Measurements from ENCODE around the gene DPP3. TPM values are rescaled to one million over a fixed set of nuclear protein-coding genes. Genes with fewer than 3 reads are reported as not detected.

Gene DPP3
- total RNA-seq, 1 experiment from 2014 or later, result 55.6 TPM

- POLR2A ChIA-PET, result no interaction called here
- DNase-seq (ENCODE audit: low read depth, low spot score) (no peak), ATAC-seq (peak; percentile 33; the same call in 1 of the 2 replicates)
- CTCF ChIA-PET, result no interaction called here
- Histone ChIP-seq H3K4me2 (ENCODE audit: low read length) (no peak overlapping the region), H3K4me3 (replicated peaks in 1 of 2; ENCODE audit: low read depth in 1 of 2, low read length in 2 of 2) (no peak overlapping the region), H3K27me3 (ENCODE audit: insufficient read depth, low read length) (no peaks in the 10 kb centered on the region), H2AFZ (ENCODE audit: low read depth, low read length, poor library complexity, severe bottlenecking) (no peak overlapping the region), H3K9me3 (ENCODE audit: control insufficient read depth in 1 of 2, insufficient read depth in 1 of 2, low read depth in 1 of 2, low read length in 2 of 2) (no peaks in the 10 kb centered on the region), H3K4me1 (ENCODE audit: control insufficient read depth in 1 of 2, insufficient read depth in 2 of 2, low read length in 2 of 2) (no peaks in the 10 kb centered on the region), H3K79me2 (ENCODE audit: insufficient read depth, low read length) (no peaks in the 10 kb centered on the region), H3K36me3 (ENCODE audit: control insufficient read depth in 1 of 2, insufficient read depth in 2 of 2, low read length in 2 of 2) (no peaks in the 10 kb centered on the region; a peak in 1 of 4 replicates), H3K9ac (ENCODE audit: low read length) (no peak overlapping the region), H3K9me2 (ENCODE audit: insufficient read depth) (no peaks in the 10 kb centered on the region), H3K27ac (ENCODE audit: low read depth, low read length) (no peak overlapping the region), H4K20me1 (ENCODE audit: insufficient read depth) (no peaks in the 10 kb centered on the region)
- intact Hi-C loops (cut with micrococcal nuclease), result no loop called here
- BruUV-seq (replicated peaks), result no TSS peak
- TF ChIP-seq CBX3 (IDR thresholded peaks at IDR 0.05; ENCODE audit: low read depth) (no peak), YY1 (IDR thresholded peaks at IDR 0.05; ENCODE audit: extremely low read depth, insufficient replicate concordance, low read depth, low read length) (no peak), CTCF (IDR thresholded peaks at IDR 0.05 in 2 of 3, conservative IDR thresholded peaks at IDR 0.05 in 1 of 3; ENCODE audit: borderline replicate concordance in 1 of 3, insufficient read depth in 1 of 3, low read depth in 2 of 3, low read length in 2 of 3) (no peak), ZNF274 (IDR thresholded peaks at IDR 0.05; ENCODE audit: low read depth, low read length) (no peak), ELF1 (IDR thresholded peaks at IDR 0.05; ENCODE audit: borderline replicate concordance, low read depth) (no peak), EGR1 (IDR thresholded peaks at IDR 0.05; ENCODE audit: low read depth) (no peak), SRF (IDR thresholded peaks at IDR 0.05; ENCODE audit: low read depth) (no peak), MAX (IDR thresholded peaks at IDR 0.05) (no peak), ZFX (IDR thresholded peaks at IDR 0.05) (no peak), SP1 (IDR thresholded peaks at IDR 0.05; ENCODE audit: low read depth) (no peak), TCF7L2 (IDR thresholded peaks at IDR 0.05; ENCODE audit: borderline replicate concordance, extremely low read depth, insufficient read depth, insufficient read length) (no peak), JUND (IDR thresholded peaks at IDR 0.05) (no peak), FOSL1 (IDR thresholded peaks at IDR 0.05; ENCODE audit: low read depth) (no peak), RAD21 (IDR thresholded peaks at IDR 0.05; ENCODE audit: low read depth) (no peak), CEBPB (IDR thresholded peaks at IDR 0.05; ENCODE audit: low read depth) (no peak), ZBTB33 (IDR thresholded peaks at IDR 0.05; ENCODE audit: extremely low read depth, insufficient replicate concordance, low read length) (no peak), ATF3 (IDR thresholded peaks at IDR 0.05) (no peak), EZH2 (IDR thresholded peaks at IDR 0.05) (no peak)
- RAD21 ChIA-PET (ENCODE audit: low non-redundant PET in 1 of 2, low total read pairs in 2 of 2, uncharacterized antibody in 2 of 2, unreplicated experiment in 2 of 2), result no interaction called here
Measured at GRCh38 chr11:66529069-66529468, 48.8 kb downstream of the DPP3 start.
